H9 (cell line): ENCODE measurements around the gene AKAP1. TPM values are rescaled to one million over a fixed set of nuclear protein-coding genes. Genes with fewer than 3 reads are reported as not detected.

Source experiments
- DNase-seq: peaks from one replicate; pipeline ENCODE4 v3.0.0-alpha.2; 2017
- H2AFZ ChIP-seq: one replicate; pipeline ENCODE4 v1.6.1; 2013; ENCODE audit warnings: mild to moderate bottlenecking, low read length, control low read depth, moderate library complexity
- H2AK5ac ChIP-seq: 2 replicates; pipeline ENCODE4 v1.6.1; 2013; ENCODE audit warnings: low read length, control low read depth, mixed read lengths; ENCODE audit not compliant: insufficient read length
- H2BK120ac ChIP-seq: one replicate; pipeline ENCODE4 v1.6.1; 2013; ENCODE audit warnings: low read depth, mild to moderate bottlenecking, low read length, control low read depth, inconsistent platforms; ENCODE audit not compliant: poor library complexity, severe bottlenecking
- H2BK12ac ChIP-seq: 2 replicates; pipeline ENCODE4 v1.6.1; 2013; ENCODE audit warnings: low read length, control low read depth, mixed read lengths, low read depth; ENCODE audit not compliant: insufficient read length
- H2BK15ac ChIP-seq: 2 replicates; pipeline ENCODE4 v1.6.1; 2013; ENCODE audit warnings: low read depth, low read length, control low read depth
- H2BK20ac ChIP-seq: one replicate; pipeline ENCODE4 v1.6.1; 2013; ENCODE audit warnings: low read depth, mild to moderate bottlenecking, low read length, control low read depth, inconsistent platforms; ENCODE audit not compliant: poor library complexity, severe bottlenecking
- H2BK5ac ChIP-seq: 2 replicates; pipeline ENCODE4 v1.6.1; 2013; ENCODE audit warnings: low read length, control low read depth, mixed read lengths; ENCODE audit not compliant: insufficient read length
- H3K14ac ChIP-seq: 2 replicates; pipeline ENCODE4 v1.6.1; 2013; ENCODE audit warnings: low read length, control low read depth; ENCODE audit not compliant: insufficient read depth
- H3K18ac ChIP-seq: 2 replicates; pipeline ENCODE4 v1.6.1; 2013; ENCODE audit warnings: low read depth, mild to moderate bottlenecking, mixed read lengths, low read length, control low read depth; ENCODE audit not compliant: insufficient read length
- H3K23ac ChIP-seq: 2 replicates; pipeline ENCODE4 v1.6.1; 2013; ENCODE audit warnings: low read length, control low read depth, mixed read lengths, low read depth; ENCODE audit not compliant: insufficient read length
- H3K23me2 ChIP-seq: 2 replicates; pipeline ENCODE4 v1.6.1; 2013; ENCODE audit warnings: low read depth, mild to moderate bottlenecking, mixed read lengths, low read length, control low read depth; ENCODE audit not compliant: insufficient read length, poor library complexity, severe bottlenecking
- H3K27ac ChIP-seq: 2 replicates; pipeline ENCODE4 v1.5.1; 2013; ENCODE audit warnings: low read length, control low read depth, mixed read lengths, low read depth; ENCODE audit not compliant: insufficient read length
- H3K27me3 ChIP-seq: 2 replicates; pipeline ENCODE4 v1.6.1; 2013; ENCODE audit warnings: low read length, control low read depth, inconsistent platforms; ENCODE audit not compliant: insufficient read depth
- H3K4ac ChIP-seq: 2 replicates; pipeline ENCODE4 v1.6.1; 2013; ENCODE audit warnings: low read depth, mild to moderate bottlenecking, control low read depth, inconsistent platforms, low read length, moderate library complexity
- H3K4me1 ChIP-seq: 2 replicates; pipeline ENCODE4 v1.6.1; 2013; ENCODE audit warnings: low read length, control low read depth, inconsistent platforms; ENCODE audit not compliant: insufficient read depth
- H3K4me2 ChIP-seq: 2 replicates; pipeline ENCODE4 v1.6.1; 2013; ENCODE audit warnings: low read length, control low read depth, mixed read lengths; ENCODE audit not compliant: insufficient read length, insufficient read depth
- H3K56ac ChIP-seq: 2 replicates; pipeline ENCODE4 v1.6.1; 2013; ENCODE audit warnings: low read depth, mild to moderate bottlenecking, mixed read lengths, low read length, control low read depth; ENCODE audit not compliant: insufficient read length
- H3K79me1 ChIP-seq: 2 replicates; pipeline ENCODE4 v1.6.1; 2013; ENCODE audit warnings: low read depth, mild to moderate bottlenecking, moderate library complexity, low read length, control low read depth, inconsistent platforms; ENCODE audit not compliant: insufficient read depth, poor library complexity, severe bottlenecking
- H3K79me2 ChIP-seq: 2 replicates; pipeline ENCODE4 v1.6.1; 2013; ENCODE audit warnings: low read length, control low read depth, inconsistent platforms; ENCODE audit not compliant: insufficient read depth
- H3K9ac ChIP-seq: 2 replicates; pipeline ENCODE4 v1.6.1; 2013; ENCODE audit warnings: low read length, control low read depth, mixed read lengths; ENCODE audit not compliant: insufficient read length; ENCODE audit errors: extremely low read depth
- H3K9me3 ChIP-seq: one replicate; pipeline ENCODE4 v1.6.1; 2013; ENCODE audit warnings: low read depth, low read length, inconsistent platforms; ENCODE audit not compliant: control insufficient read depth
- H3T11ph ChIP-seq: one replicate; pipeline ENCODE4 v1.6.1; 2013; ENCODE audit warnings: mild to moderate bottlenecking, low read length, control low read depth, inconsistent platforms
- H4K20me1 ChIP-seq: one replicate; pipeline ENCODE4 v1.6.1; 2013; ENCODE audit not compliant: control insufficient read depth, insufficient read length, insufficient read depth
- H4K5ac ChIP-seq: 2 replicates; pipeline ENCODE4 v1.6.1; 2013; ENCODE audit warnings: low read depth, mild to moderate bottlenecking, mixed read lengths, low read length, control low read depth; ENCODE audit not compliant: insufficient read length
- H4K8ac ChIP-seq: replicated peaks from 2 replicates; pipeline ENCODE4 v1.6.1; 2013; ENCODE audit warnings: low read length, control low read depth, mixed read lengths, low read depth; ENCODE audit not compliant: insufficient read length
- H4K91ac ChIP-seq: 2 replicates; pipeline ENCODE4 v1.6.1; 2013; ENCODE audit warnings: low read depth, mild to moderate bottlenecking, moderate library complexity, mixed read lengths, low read length, control low read depth; ENCODE audit not compliant: insufficient read length
- H3K27ac Mint-ChIP-seq, 3 experiments: 2 replicates in 2 of 3; 3 replicates in 1 of 3; pipeline ENCODE4 v1.8.0; 2020 to 2021; ENCODE audit warnings: mixed read lengths in 3 of 3, mild to moderate bottlenecking in 1 of 3, moderate library complexity in 1 of 3
- H3K27me3 Mint-ChIP-seq: 2 replicates; pipeline ENCODE4 v1.8.0; 2021; ENCODE audit warnings: low read depth, mild to moderate bottlenecking, moderate library complexity, mixed read lengths
- H3K36me3 Mint-ChIP-seq, 3 experiments: 2 replicates in 2 of 3; 3 replicates in 1 of 3; pipeline ENCODE4 v1.8.0; 2020 to 2021; ENCODE audit warnings: low read depth in 3 of 3, mixed read lengths in 3 of 3; ENCODE audit not compliant: insufficient read depth in 1 of 3
- H3K4me1 Mint-ChIP-seq, 2 experiments: 2 replicates each; pipeline ENCODE4 v1.8.0; 2020; ENCODE audit warnings: mixed read lengths in 2 of 2
- H3K4me3 Mint-ChIP-seq, 2 experiments: 2 replicates in 1 of 2; 3 replicates in 1 of 2; pipeline ENCODE4 v1.8.0; 2020 to 2021; ENCODE audit warnings: mild to moderate bottlenecking in 2 of 2, mixed read lengths in 2 of 2, moderate library complexity in 1 of 2
- H3K9me3 Mint-ChIP-seq, 2 experiments: 2 replicates in 1 of 2; 3 replicates in 1 of 2; pipeline ENCODE4 v1.8.0; 2020; ENCODE audit warnings: mild to moderate bottlenecking in 2 of 2, mixed read lengths in 2 of 2, moderate library complexity in 1 of 2
- CTCF ChIP-seq: fragments of 200-600 bp; sonication (generic); conservative IDR thresholded peaks from 3 replicates; pipeline ENCODE4 v1.8.0; 2021; ENCODE audit warnings: antibody characterized with exemption, mild to moderate bottlenecking
- WGBS: extraction: QIAGEN DNeasy Blood & Tissue Kit; methylation state at CpG from one replicate; pipeline ENCODE4 v1.1.7; 2013; ENCODE audit warnings: missing lambda C conversion rate, low lambda C conversion rate, mixed read lengths; ENCODE audit not compliant: insufficient read length; ENCODE audit errors: extremely low coverage; 5-methylcytosine and 5-hydroxymethylcytosine counted together
- total RNA-seq: library from RNA; stranded (reverse); gene quantifications from 2 replicates; pipeline ENCODE4 v1.2.1, GENCODE V29; 2021

Gene AKAP1
- total RNA-seq, 1 experiment from 2014 or later, result 61.2 TPM

GRCh38 chr17:57114085-57114673, 29.1 kb downstream of the AKAP1 start:
- Histone ChIP-seq H3K27ac (no peak overlapping the region), H3K23me2 (no peaks in the 10 kb centered on the region), H4K8ac (no peak overlapping the region), H3T11ph (no peak overlapping the region), H3K9me3 (no peaks in the 10 kb centered on the region), H2BK15ac (no peak overlapping the region), H2BK120ac (no peak overlapping the region), H4K91ac (no peak overlapping the region), H3K23ac (no peak overlapping the region), H3K4me2 (no peak overlapping the region), H4K20me1 (peaks cover 2% of the 10 kb centered on the region), H2BK20ac (no peak overlapping the region), H3K18ac (no peak overlapping the region), H3K9ac (no peak overlapping the region), H2BK12ac (no peak overlapping the region), H3K14ac (no peak overlapping the region), H2BK5ac (no peak overlapping the region), H2AFZ (no peak overlapping the region), H3K56ac (no peak overlapping the region), H4K5ac (no peak overlapping the region), H3K4me1 (no peaks in the 10 kb centered on the region), H3K4ac (no peak overlapping the region), H3K27me3 (no peaks in the 10 kb centered on the region), H2AK5ac (no peak overlapping the region), H3K79me1 (no peaks in the 10 kb centered on the region), H3K79me2 (no peaks in the 10 kb centered on the region; the same call in 1 of the 2 replicates)
- Mint-ChIP-seq H3K9me3 (no peaks in the 10 kb centered on the region), H3K4me1 (peaks cover 21 to 32% of the 10 kb centered on the region in 2 experiments), H3K36me3 (peaks cover 63 to 90% (median 75%) of the 10 kb centered on the region in 3 experiments), H3K27ac (no peak overlapping the region; a peak in 1 of 7 replicates), H3K4me3 (no peak overlapping the region), H3K27me3 (no peaks in the 10 kb centered on the region)
- peak; percentile 88 for DNase-seq
- peak; percentile 91 for TF ChIP-seq CTCF
- WGBS, result no CpG with 5 or more reads among the region's 13 CpGs
